Measurements from ENCODE around the gene ABHD10. TPM values are rescaled to one million over a fixed set of nuclear protein-coding genes. Genes with fewer than 3 reads are reported as not detected.

The ABHD10 gene
- total and polyA plus RNA-seq, 2 donors = 32.7 to 42.4 TPM

GRCh38 chr3:111944372-111944771, 34.5 kb upstream of the ABHD10 start:
- Histone ChIP-seq H3K27ac (ENCODE audit: low read depth in 1 of 2, low read length in 1 of 2) (no peak overlapping the region), H3K36me3 (ENCODE audit: control insufficient read depth in 2 of 2, insufficient read depth in 2 of 2, low read length in 1 of 2) (no peaks in the 10 kb centered on the region), H3K27me3 (ENCODE audit: control insufficient read depth in 2 of 2, insufficient read depth in 1 of 2, low read length in 1 of 2) (no peaks in the 10 kb centered on the region), H3K9me3 (ENCODE audit: control insufficient read depth in 2 of 2, insufficient read depth in 1 of 2, low read length in 1 of 2) (no peaks in the 10 kb centered on the region), H3K4me1 (ENCODE audit: control insufficient read depth in 2 of 2, insufficient read depth in 2 of 2, low read length in 2 of 2) (no peaks in the 10 kb centered on the region), H3K4me3 (ENCODE audit: low read length in 2 of 2) (no peak overlapping the region)
- WGBS = 87% methylated on average over 4 of the region's 4 CpGs
- no peak for DNase-seq (ENCODE audit: low read depth in 6 of 9, low spot score in 9 of 9)

DNA sequence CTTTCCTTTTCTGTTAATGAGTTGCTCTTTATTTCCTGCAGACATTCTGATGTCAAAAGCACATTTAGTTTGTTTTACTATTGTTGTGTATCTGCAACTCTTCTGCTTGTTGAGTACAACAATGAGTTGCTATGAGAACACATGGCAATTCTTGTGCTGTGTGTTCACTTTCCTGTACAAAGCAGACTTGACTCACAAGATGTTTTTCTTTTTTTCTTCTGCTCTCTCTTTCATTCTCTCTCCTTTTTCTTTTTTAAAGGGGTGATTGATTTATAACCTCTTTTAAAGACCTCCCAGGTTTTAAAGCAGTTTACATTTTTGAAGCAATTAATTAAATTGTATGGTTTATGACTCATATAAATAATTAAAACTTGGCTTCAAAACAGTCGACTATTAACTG, 31.6 kb upstream of the ABHD10 start:
- DNase-seq (ENCODE audit: low read depth in 6 of 9, low spot score in 9 of 9) = no peak
- no peaks in the 10 kb centered on the region for H3K4me1 ChIP-seq (ENCODE audit: control insufficient read depth in 2 of 2, insufficient read depth in 2 of 2, low read length in 2 of 2)
- H3K27me3 ChIP-seq (ENCODE audit: control insufficient read depth in 2 of 2, insufficient read depth in 1 of 2, low read length in 1 of 2) = no peaks in the 10 kb centered on the region
- 96% methylated on average over 1 of the region's 1 CpG for WGBS
- H3K9me3 ChIP-seq (ENCODE audit: control insufficient read depth in 2 of 2, insufficient read depth in 1 of 2, low read length in 1 of 2) = no peaks in the 10 kb centered on the region
- no peak overlapping the region for H3K4me3 ChIP-seq (ENCODE audit: low read length in 2 of 2)
- H3K27ac ChIP-seq (ENCODE audit: low read depth in 1 of 2, low read length in 1 of 2) = no peak overlapping the region
- no peaks in the 10 kb centered on the region for H3K36me3 ChIP-seq (ENCODE audit: control insufficient read depth in 2 of 2, insufficient read depth in 2 of 2, low read length in 1 of 2)

GRCh38 chr3:111948786-111949185, 30.0 kb upstream of the ABHD10 start:
- no peaks in the 10 kb centered on the region for H3K36me3 ChIP-seq (ENCODE audit: control insufficient read depth in 2 of 2, insufficient read depth in 2 of 2, low read length in 1 of 2)
- 97% methylated on average over 9 of the region's 9 CpGs for WGBS
- no peak for DNase-seq (ENCODE audit: low read depth in 6 of 9, low spot score in 9 of 9)
- no peaks in the 10 kb centered on the region for H3K4me1 ChIP-seq (ENCODE audit: control insufficient read depth in 2 of 2, insufficient read depth in 2 of 2, low read length in 2 of 2)
- no peaks in the 10 kb centered on the region for H3K9me3 ChIP-seq (ENCODE audit: control insufficient read depth in 2 of 2, insufficient read depth in 1 of 2, low read length in 1 of 2)
- H3K27me3 ChIP-seq (ENCODE audit: control insufficient read depth in 2 of 2, insufficient read depth in 1 of 2, low read length in 1 of 2) = no peaks in the 10 kb centered on the region
- H3K4me3 ChIP-seq (ENCODE audit: low read length in 2 of 2) = no peak overlapping the region
- no peak overlapping the region for H3K27ac ChIP-seq (ENCODE audit: low read depth in 1 of 2, low read length in 1 of 2)

GRCh38 chr3:111949712-111950111, 29.1 kb upstream of the ABHD10 start:
- no peaks in the 10 kb centered on the region for H3K4me1 ChIP-seq (ENCODE audit: control insufficient read depth in 2 of 2, insufficient read depth in 2 of 2, low read length in 2 of 2)
- no peak overlapping the region for H3K4me3 ChIP-seq (ENCODE audit: low read length in 2 of 2)
- WGBS = 99% methylated on average over 3 of the region's 3 CpGs
- DNase-seq (ENCODE audit: low read depth in 6 of 9, low spot score in 9 of 9) = no peak
- H3K27ac ChIP-seq (ENCODE audit: low read depth in 1 of 2, low read length in 1 of 2) = no peak overlapping the region
- H3K36me3 ChIP-seq (ENCODE audit: control insufficient read depth in 2 of 2, insufficient read depth in 2 of 2, low read length in 1 of 2) = no peaks in the 10 kb centered on the region
- no peaks in the 10 kb centered on the region for H3K27me3 ChIP-seq (ENCODE audit: control insufficient read depth in 2 of 2, insufficient read depth in 1 of 2, low read length in 1 of 2)
- no peaks in the 10 kb centered on the region for H3K9me3 ChIP-seq (ENCODE audit: control insufficient read depth in 2 of 2, insufficient read depth in 1 of 2, low read length in 1 of 2)

DNA sequence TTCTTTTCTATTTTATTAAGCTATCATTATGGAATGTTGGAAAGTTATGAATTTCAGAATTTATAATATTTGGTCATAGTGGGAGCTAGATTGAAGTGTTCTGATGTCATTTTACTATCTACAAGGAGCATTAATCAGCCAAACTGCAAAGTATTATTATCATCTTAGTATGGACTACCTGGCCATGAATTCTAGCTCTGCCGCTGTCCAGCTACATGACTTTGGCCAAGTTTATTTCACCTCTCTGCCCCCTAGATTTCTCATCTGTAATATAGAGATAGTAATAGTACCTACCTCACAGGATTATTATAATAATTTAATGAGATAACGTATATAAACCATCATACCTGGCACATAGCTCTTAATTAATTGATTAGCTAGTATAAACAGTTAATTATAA, 27.8 kb upstream of the ABHD10 start:
- DNase-seq (ENCODE audit: low read depth in 6 of 9, low spot score in 9 of 9) = no peak
- no peaks in the 10 kb centered on the region for H3K27me3 ChIP-seq (ENCODE audit: control insufficient read depth in 2 of 2, insufficient read depth in 1 of 2, low read length in 1 of 2)
- no peak overlapping the region for H3K27ac ChIP-seq (ENCODE audit: low read depth in 1 of 2, low read length in 1 of 2)
- WGBS = 98% methylated on average over 2 of the region's 2 CpGs
- H3K36me3 ChIP-seq (ENCODE audit: control insufficient read depth in 2 of 2, insufficient read depth in 2 of 2, low read length in 1 of 2) = no peaks in the 10 kb centered on the region
- no peaks in the 10 kb centered on the region for H3K9me3 ChIP-seq (ENCODE audit: control insufficient read depth in 2 of 2, insufficient read depth in 1 of 2, low read length in 1 of 2)
- no peak overlapping the region for H3K4me3 ChIP-seq (ENCODE audit: low read length in 2 of 2)
- H3K4me1 ChIP-seq (ENCODE audit: control insufficient read depth in 2 of 2, insufficient read depth in 2 of 2, low read length in 2 of 2) = no peaks in the 10 kb centered on the region

DNA sequence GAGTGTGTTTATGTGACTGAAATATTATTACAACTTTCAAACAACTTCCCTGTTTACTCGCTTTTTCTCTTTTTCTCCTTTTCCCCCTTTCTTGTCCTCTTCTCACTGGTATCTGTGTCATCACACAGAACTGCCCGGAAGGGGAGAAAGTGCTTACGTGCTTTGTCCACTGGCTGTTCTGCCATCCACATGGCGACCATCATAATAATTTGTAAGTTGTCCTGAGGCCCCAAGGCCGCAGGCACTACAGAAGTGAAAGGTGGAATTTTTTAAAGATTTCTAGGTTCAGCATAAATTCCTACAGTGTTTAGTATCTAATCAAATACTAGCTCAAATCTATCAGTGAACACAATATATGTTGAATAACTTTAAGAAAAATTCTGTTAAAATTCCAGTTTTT, 26.7 kb upstream of the ABHD10 start:
- H3K27ac ChIP-seq (ENCODE audit: low read depth in 1 of 2, low read length in 1 of 2) = no peak overlapping the region
- WGBS = 95% methylated on average over 5 of the region's 5 CpGs
- no peak for DNase-seq (ENCODE audit: low read depth in 6 of 9, low spot score in 9 of 9)
- no peaks in the 10 kb centered on the region for H3K4me1 ChIP-seq (ENCODE audit: control insufficient read depth in 2 of 2, insufficient read depth in 2 of 2, low read length in 2 of 2)
- H3K4me3 ChIP-seq (ENCODE audit: low read length in 2 of 2) = no peak overlapping the region
- H3K27me3 ChIP-seq (ENCODE audit: control insufficient read depth in 2 of 2, insufficient read depth in 1 of 2, low read length in 1 of 2) = no peaks in the 10 kb centered on the region
- H3K36me3 ChIP-seq (ENCODE audit: control insufficient read depth in 2 of 2, insufficient read depth in 2 of 2, low read length in 1 of 2) = no peaks in the 10 kb centered on the region
- no peaks in the 10 kb centered on the region for H3K9me3 ChIP-seq (ENCODE audit: control insufficient read depth in 2 of 2, insufficient read depth in 1 of 2, low read length in 1 of 2)

DNA sequence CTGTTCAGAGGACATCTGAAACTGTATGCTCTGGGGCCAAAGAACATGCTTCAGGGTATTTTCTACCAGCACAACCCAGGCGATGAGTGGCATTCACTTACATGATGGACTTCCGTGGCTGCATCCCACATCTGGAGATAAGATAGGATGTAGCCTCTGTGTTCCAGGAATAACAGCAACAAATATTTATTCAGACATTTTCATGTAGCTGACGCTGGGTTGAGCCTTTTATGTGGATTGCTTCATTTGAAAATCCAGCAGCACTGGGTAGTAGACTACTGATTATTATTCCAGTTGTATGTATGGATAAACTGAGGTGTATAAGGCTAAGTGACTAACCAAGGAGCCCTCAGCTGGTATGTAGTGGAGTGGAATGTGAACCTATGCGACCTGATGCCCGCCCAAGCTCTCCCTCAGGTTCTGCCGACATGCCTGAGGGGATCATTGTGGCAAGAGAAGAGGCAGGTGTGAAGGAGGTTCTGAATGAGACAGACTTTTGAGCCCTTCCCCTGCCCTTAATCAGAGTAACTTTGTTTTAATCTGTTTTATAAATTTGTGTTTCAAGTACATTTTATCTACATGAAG, 25.9 kb upstream of the ABHD10 start:
- Histone ChIP-seq H3K9me3 (ENCODE audit: control insufficient read depth in 2 of 2, insufficient read depth in 1 of 2, low read length in 1 of 2) (no peaks in the 10 kb centered on the region), H3K27me3 (ENCODE audit: control insufficient read depth in 2 of 2, insufficient read depth in 1 of 2, low read length in 1 of 2) (no peaks in the 10 kb centered on the region), H3K4me3 (ENCODE audit: low read length in 2 of 2) (no peak overlapping the region), H3K27ac (ENCODE audit: low read depth in 1 of 2, low read length in 1 of 2) (no peak overlapping the region), H3K36me3 (ENCODE audit: control insufficient read depth in 2 of 2, insufficient read depth in 2 of 2, low read length in 1 of 2) (no peaks in the 10 kb centered on the region), H3K4me1 (ENCODE audit: control insufficient read depth in 2 of 2, insufficient read depth in 2 of 2, low read length in 2 of 2) (no peaks in the 10 kb centered on the region)
- 98% methylated on average over 6 of the region's 6 CpGs for WGBS
- DNase-seq (ENCODE audit: low read depth in 6 of 9, low spot score in 9 of 9) = no peak

DNA sequence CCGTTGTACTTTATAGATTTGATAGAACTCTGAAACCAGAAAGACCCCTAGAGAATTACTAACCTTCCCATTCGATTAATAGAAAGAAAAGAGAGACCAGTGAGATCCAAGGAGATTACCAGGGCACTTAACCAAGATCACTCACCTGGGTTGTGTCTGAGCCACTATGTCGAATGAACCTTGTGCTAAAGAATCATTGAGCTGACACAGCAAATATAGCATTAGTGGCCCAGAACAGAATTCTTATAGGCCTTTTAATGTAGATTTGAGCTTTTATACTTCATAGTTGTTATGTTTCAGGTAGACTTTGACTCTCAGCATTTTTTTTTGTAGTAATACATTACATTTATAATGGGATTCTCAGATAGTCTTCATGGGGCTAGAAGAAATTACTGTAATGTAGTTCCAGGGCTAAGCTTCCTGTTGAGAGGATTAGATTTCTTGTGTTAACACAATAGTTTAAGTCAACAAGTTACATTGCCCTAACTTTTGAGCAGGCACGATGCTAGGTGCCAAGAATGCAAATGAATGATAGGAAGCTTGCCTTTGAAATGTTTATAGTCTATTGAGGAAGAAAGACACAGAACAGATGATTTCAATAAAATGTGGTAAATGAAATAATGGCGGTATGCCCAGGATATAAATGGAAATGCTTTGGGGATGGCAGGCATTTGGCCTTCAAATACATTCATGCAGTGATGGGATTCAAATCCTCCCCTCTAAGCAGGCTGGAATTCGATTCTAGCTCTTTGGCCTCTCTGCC, 24.4 kb upstream of the ABHD10 start:
- H3K9me3 ChIP-seq (ENCODE audit: control insufficient read depth in 2 of 2, insufficient read depth in 1 of 2, low read length in 1 of 2) = no peaks in the 10 kb centered on the region
- H3K4me1 ChIP-seq (ENCODE audit: control insufficient read depth in 2 of 2, insufficient read depth in 2 of 2, low read length in 2 of 2) = no peaks in the 10 kb centered on the region
- H3K36me3 ChIP-seq (ENCODE audit: control insufficient read depth in 2 of 2, insufficient read depth in 2 of 2, low read length in 1 of 2) = no peaks in the 10 kb centered on the region
- H3K27ac ChIP-seq (ENCODE audit: low read depth in 1 of 2, low read length in 1 of 2) = no peak overlapping the region
- WGBS = 96% methylated on average over 6 of the region's 6 CpGs
- no peaks in the 10 kb centered on the region for H3K27me3 ChIP-seq (ENCODE audit: control insufficient read depth in 2 of 2, insufficient read depth in 1 of 2, low read length in 1 of 2)
- H3K4me3 ChIP-seq (ENCODE audit: low read length in 2 of 2) = no peak overlapping the region
- no peak for DNase-seq (ENCODE audit: low read depth in 6 of 9, low spot score in 9 of 9)

DNA sequence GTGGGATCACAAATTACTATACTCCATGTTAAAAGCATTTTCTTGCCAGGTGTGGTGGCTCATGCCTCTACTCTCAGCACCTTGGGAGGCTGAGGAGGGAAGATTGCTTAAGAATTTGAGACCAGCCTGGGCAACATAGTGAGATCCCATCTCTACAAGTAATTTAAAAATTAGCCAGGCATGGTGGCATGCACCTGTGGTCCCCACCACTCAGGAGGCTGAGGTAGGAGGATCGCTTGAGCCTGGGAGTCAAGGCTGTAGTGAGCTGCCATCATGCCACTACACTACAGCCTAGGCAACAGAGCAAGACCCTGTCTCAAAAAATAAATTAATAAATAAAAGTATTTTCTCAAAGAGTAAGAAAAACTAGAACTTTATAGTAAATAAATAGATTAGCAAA, 22.9 kb upstream of the ABHD10 start:
- Histone ChIP-seq H3K4me3 (ENCODE audit: low read length in 2 of 2) (no peak overlapping the region), H3K36me3 (ENCODE audit: control insufficient read depth in 2 of 2, insufficient read depth in 2 of 2, low read length in 1 of 2) (no peaks in the 10 kb centered on the region), H3K27me3 (ENCODE audit: control insufficient read depth in 2 of 2, insufficient read depth in 1 of 2, low read length in 1 of 2) (no peaks in the 10 kb centered on the region), H3K9me3 (ENCODE audit: control insufficient read depth in 2 of 2, insufficient read depth in 1 of 2, low read length in 1 of 2) (no peaks in the 10 kb centered on the region), H3K27ac (ENCODE audit: low read depth in 1 of 2, low read length in 1 of 2) (no peak overlapping the region), H3K4me1 (ENCODE audit: control insufficient read depth in 2 of 2, insufficient read depth in 2 of 2, low read length in 2 of 2) (no peaks in the 10 kb centered on the region)
- WGBS = 100% methylated on average over 1 of the region's 1 CpG
- no peak for DNase-seq (ENCODE audit: low read depth in 6 of 9, low spot score in 9 of 9)
